ENCODE data around the gene GPR83. TPM values are rescaled to one million over a fixed set of nuclear protein-coding genes. Genes with fewer than 3 reads are reported as not detected.

Gene GPR83
- total RNA-seq, 2 donors from 2014 or later, result 0.13 to 0.26 TPM

DNA sequence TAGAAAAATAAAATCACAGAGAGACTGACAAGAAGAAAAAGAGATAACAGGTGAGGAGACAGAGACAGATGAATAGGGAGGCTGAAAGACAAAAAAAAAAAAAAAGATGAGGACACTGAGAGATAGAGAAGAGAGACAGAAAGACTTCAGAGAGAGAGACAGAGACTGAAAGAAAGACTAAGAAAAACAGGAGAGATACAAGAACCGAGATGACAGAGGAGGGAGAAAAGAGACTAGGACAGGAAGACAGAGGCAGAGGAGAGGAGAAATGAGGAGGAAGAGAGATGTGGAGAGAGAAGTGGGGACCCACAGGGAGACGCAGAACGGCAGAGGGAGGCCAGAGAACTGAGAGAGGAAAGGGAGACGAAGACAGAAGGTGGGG lies 771 bp downstream of the GPR83 start:
- TF ChIP-seq, protein P1, sequence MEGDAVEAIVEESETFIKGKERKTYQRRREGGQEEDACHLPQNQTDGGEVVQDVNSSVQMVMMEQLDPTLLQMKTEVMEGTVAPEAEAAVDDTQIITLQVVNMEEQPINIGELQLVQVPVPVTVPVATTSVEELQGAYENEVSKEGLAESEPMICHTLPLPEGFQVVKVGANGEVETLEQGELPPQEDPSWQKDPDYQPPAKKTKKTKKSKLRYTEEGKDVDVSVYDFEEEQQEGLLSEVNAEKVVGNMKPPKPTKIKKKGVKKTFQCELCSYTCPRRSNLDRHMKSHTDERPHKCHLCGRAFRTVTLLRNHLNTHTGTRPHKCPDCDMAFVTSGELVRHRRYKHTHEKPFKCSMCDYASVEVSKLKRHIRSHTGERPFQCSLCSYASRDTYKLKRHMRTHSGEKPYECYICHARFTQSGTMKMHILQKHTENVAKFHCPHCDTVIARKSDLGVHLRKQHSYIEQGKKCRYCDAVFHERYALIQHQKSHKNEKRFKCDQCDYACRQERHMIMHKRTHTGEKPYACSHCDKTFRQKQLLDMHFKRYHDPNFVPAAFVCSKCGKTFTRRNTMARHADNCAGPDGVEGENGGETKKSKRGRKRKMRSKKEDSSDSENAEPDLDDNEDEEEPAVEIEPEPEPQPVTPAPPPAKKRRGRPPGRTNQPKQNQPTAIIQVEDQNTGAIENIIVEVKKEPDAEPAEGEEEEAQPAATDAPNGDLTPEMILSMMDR (conservative IDR thresholded peaks at IDR 0.05), result no peak
- H3K27ac Mint-ChIP-seq, result no peak overlapping the region
- H3K4me3 Mint-ChIP-seq, result peak overlapping the region; percentile 62
- peaks cover 5% of the 10 kb centered on the region for H3K4me1 ChIP-seq (ENCODE audit: control insufficient read depth, insufficient read depth, low read length)
- peaks cover 61% of the 10 kb centered on the region for H3K27me3 Mint-ChIP-seq (ENCODE audit: insufficient read depth)
- no peaks in the 10 kb centered on the region for H3K36me3 Mint-ChIP-seq (ENCODE audit: low read depth)
- no peaks in the 10 kb centered on the region for H3K9me3 Mint-ChIP-seq
- 64 to 70% methylated on average over 4 of the region's 4 CpGs for WGBS, 2 experiments (ENCODE audit: insufficient coverage in 1 of 2, insufficient read length in 1 of 2)
- peaks cover 41% of the 10 kb centered on the region for H3K27me3 ChIP-seq (ENCODE audit: control insufficient read depth, insufficient read depth, low read length, poor library complexity, severe bottlenecking)
- peak overlapping the region; percentile 77 for H3K4me3 ChIP-seq (ENCODE audit: low read length)
- H3K27ac ChIP-seq (ENCODE audit: low read depth, low read length), result no peak overlapping the region
- no peak overlapping the region for H3K9ac ChIP-seq (ENCODE audit: extremely low read depth, low read length, poor library complexity, severe bottlenecking)
- H3K36me3 ChIP-seq (ENCODE audit: control insufficient read depth, insufficient read depth, low read length), result no peaks in the 10 kb centered on the region
- DNase-seq, result no peak
- peaks cover 17% of the 10 kb centered on the region for H3K4me1 Mint-ChIP-seq
- no peaks in the 10 kb centered on the region for H3K9me3 ChIP-seq (ENCODE audit: control insufficient read depth, low read length)

DNA sequence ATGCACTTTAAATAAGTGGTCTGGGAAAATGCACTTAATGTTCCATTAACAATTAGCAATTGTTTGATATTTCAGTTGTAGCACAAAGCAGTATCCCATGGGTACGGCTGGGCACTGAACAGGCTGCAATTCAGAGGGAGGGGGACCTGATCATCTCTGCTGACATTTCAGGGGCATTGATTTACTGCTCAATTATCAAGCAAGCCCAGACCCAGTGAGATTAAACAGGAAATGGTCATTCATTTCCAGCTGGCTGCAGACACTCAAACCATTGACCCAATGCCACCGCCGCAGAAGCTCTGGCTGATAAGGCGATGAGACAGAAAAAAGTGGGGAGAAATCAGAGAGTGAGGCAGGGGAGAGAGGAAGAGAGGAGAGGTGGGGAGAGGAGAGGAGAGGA lies 1.2 kb downstream of the GPR83 start:
- Mint-ChIP-seq H3K9me3 (no peaks in the 10 kb centered on the region), H3K27me3 (ENCODE audit: insufficient read depth) (peaks cover 61% of the 10 kb centered on the region), H3K4me1 (peaks cover 17% of the 10 kb centered on the region), H3K36me3 (ENCODE audit: low read depth) (no peaks in the 10 kb centered on the region), H3K27ac (no peak overlapping the region), H3K4me3 (peak overlapping the region; percentile 62)
- Histone ChIP-seq H3K9me3 (ENCODE audit: control insufficient read depth, low read length) (no peaks in the 10 kb centered on the region), H3K27ac (ENCODE audit: low read depth, low read length) (no peak overlapping the region), H3K4me3 (ENCODE audit: low read length) (no peak overlapping the region), H3K36me3 (ENCODE audit: control insufficient read depth, insufficient read depth, low read length) (no peaks in the 10 kb centered on the region), H3K9ac (ENCODE audit: extremely low read depth, low read length, poor library complexity, severe bottlenecking) (no peak overlapping the region), H3K4me1 (ENCODE audit: control insufficient read depth, insufficient read depth, low read length) (peaks cover 5% of the 10 kb centered on the region), H3K27me3 (ENCODE audit: control insufficient read depth, insufficient read depth, low read length, poor library complexity, severe bottlenecking) (peaks cover 41% of the 10 kb centered on the region)
- WGBS, 2 experiments (ENCODE audit: insufficient coverage in 1 of 2, insufficient read length in 1 of 2), result 95 to 100% methylated on average over 2 to 4 of the region's 4 CpGs
- no peak for DNase-seq
- TF ChIP-seq, protein P1 (conservative IDR thresholded peaks at IDR 0.05), result no peak

DNA sequence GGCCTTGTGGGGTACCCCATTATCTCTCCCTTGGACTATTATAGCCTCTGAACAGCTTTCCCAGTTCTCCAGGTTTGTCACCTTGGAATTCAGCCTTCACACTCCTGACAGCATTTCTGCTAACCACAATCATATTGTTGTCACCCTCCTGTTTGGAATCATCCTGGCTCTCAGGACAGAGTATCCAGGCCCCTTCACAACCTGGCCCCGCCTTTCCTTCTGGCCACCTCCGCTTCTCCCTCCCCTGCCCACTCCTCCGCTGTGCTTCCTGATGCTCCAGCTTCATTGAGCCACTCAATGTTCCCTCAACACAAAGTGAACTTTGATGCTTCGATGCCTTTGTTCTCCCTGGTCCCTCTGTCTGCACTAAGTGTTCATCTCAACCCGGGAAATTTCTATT lies 3.1 kb downstream of the GPR83 start:
- Histone ChIP-seq H3K9me3 (ENCODE audit: control insufficient read depth, low read length) (no peaks in the 10 kb centered on the region), H3K27me3 (ENCODE audit: control insufficient read depth, insufficient read depth, low read length, poor library complexity, severe bottlenecking) (peaks cover 41% of the 10 kb centered on the region), H3K4me1 (ENCODE audit: control insufficient read depth, insufficient read depth, low read length) (peaks cover 5% of the 10 kb centered on the region), H3K9ac (ENCODE audit: extremely low read depth, low read length, poor library complexity, severe bottlenecking) (no peak overlapping the region), H3K4me3 (ENCODE audit: low read length) (no peak overlapping the region), H3K36me3 (ENCODE audit: control insufficient read depth, insufficient read depth, low read length) (no peaks in the 10 kb centered on the region), H3K27ac (ENCODE audit: low read depth, low read length) (no peak overlapping the region)
- DNase-seq, result no peak
- H3K4me1 Mint-ChIP-seq, result peaks cover 20% of the 10 kb centered on the region
- no peaks in the 10 kb centered on the region for H3K9me3 Mint-ChIP-seq
- no peak overlapping the region for H3K4me3 Mint-ChIP-seq
- H3K27ac Mint-ChIP-seq, result no peak overlapping the region
- 83 to 85% methylated on average over 4 to 5 of the region's 5 CpGs for WGBS, 2 experiments (ENCODE audit: insufficient coverage in 1 of 2, insufficient read length in 1 of 2)
- TF ChIP-seq, protein P1 (conservative IDR thresholded peaks at IDR 0.05), result no peak
- peaks cover 50% of the 10 kb centered on the region for H3K27me3 Mint-ChIP-seq (ENCODE audit: insufficient read depth)
- H3K36me3 Mint-ChIP-seq (ENCODE audit: low read depth), result no peaks in the 10 kb centered on the region
